HepG2 (cell line): Measurements from ENCODE around the gene KAT6B. TPM values are rescaled to one million over a fixed set of nuclear protein-coding genes. Genes with fewer than 3 reads are reported as not detected.

Source experiments
- ATAC-seq: fragments of 200-7000 bp; cut with Tn5 transposase; 3 replicates; pipeline ENCODE4 v1.9.1; 2020; ENCODE audit warnings: mild to moderate bottlenecking, moderate library complexity
- BruUV-seq: library from RNA; stranded (reverse); fragments of 400-500 nt; replicated peaks from 2 replicates; lab custom pipeline; 2021; lab: Mats Ljungman, UMichigan
- CTCF ChIA-PET: fragments of 300-600 bp; formaldehyde crosslinking; extraction: SDS; loops from one replicate; lab custom pipeline; 2021; ENCODE audit warnings: low total read pairs, inconsistent platforms, low intra/inter-chr PET ratio; lab: Yijun Ruan, JAX
- POLR2A ChIA-PET: fragments of 350-600 bp; sonication (Branson Sonifier 250); formaldehyde crosslinking; loops from one replicate; lab custom pipeline; 2020; ENCODE audit warnings: antibody characterized with exemption, inconsistent platforms; lab: Yijun Ruan, JAX
- DNase-seq: peaks from one replicate; pipeline ENCODE4 v3.0.0-alpha.2; 2015; ENCODE audit warnings: low spot score
- FAIRE-seq: peaks from 3 replicates; lab custom pipeline; 2011; peaks lifted over from hg19 to GRCh38; lab: Jason Lieb, UNC
- H2AFZ ChIP-seq: one replicate; pipeline ENCODE4 v1.6.1; 2011; ENCODE audit warnings: low read length, inconsistent platforms
- H3K27ac ChIP-seq: fragments of 300-600 bp; 3 replicates; pipeline ENCODE4 v1.8.0; 2011; ENCODE audit warnings: mixed run types, mild to moderate bottlenecking, mixed read lengths, low read length, inconsistent platforms; ENCODE audit not compliant: insufficient read depth; ENCODE audit errors: extremely low read length
- H3K27me3 ChIP-seq, 2 experiments: fragments of 200-600 bp in 1 of 2; 2 replicates in 1 of 2; 3 replicates in 1 of 2; pipeline versions ENCODE4 v1.6.0 to v1.8.0; 2011; ENCODE audit warnings: low read length in 2 of 2, mild to moderate bottlenecking in 2 of 2, moderate library complexity in 2 of 2, inconsistent platforms in 1 of 2; ENCODE audit not compliant: insufficient read depth in 2 of 2, control insufficient read depth in 1 of 2
- H3K36me3 ChIP-seq, 2 experiments: fragments of 200-600 bp in 1 of 2; replicated peaks in 1 of 2; 2 replicates in 1 of 2; 3 replicates in 1 of 2; pipeline versions ENCODE4 v1.5.1 to v1.8.0; 2011; ENCODE audit warnings: low read length in 2 of 2, inconsistent platforms in 1 of 2; ENCODE audit not compliant: insufficient read depth in 2 of 2, control insufficient read depth in 1 of 2
- H3K4me1 ChIP-seq: 2 replicates; pipeline ENCODE4 v1.5.1; 2012; ENCODE audit warnings: low read length, inconsistent platforms; ENCODE audit not compliant: insufficient read depth
- H3K4me2 ChIP-seq: 2 replicates; pipeline ENCODE4 v1.6.0; 2011; ENCODE audit warnings: low read depth, low read length, inconsistent platforms
- H3K4me3 ChIP-seq, 3 experiments: fragments of 200-600 bp in 1 of 3; sonication (generic), shearing (Covaris generic) in 1 of 3; replicated peaks in 1 of 3; 2 replicates each; pipeline ENCODE4 v1.5.1; 2011 to 2016; ENCODE audit warnings: low read length in 3 of 3, inconsistent platforms in 2 of 3, low read depth in 2 of 3, mild to moderate bottlenecking in 2 of 3, control low read depth in 1 of 3, mixed read lengths in 1 of 3; ENCODE audit not compliant: insufficient read depth in 1 of 3
- H3K79me2 ChIP-seq: one replicate; pipeline ENCODE4 v1.6.1; 2011; ENCODE audit warnings: low read length, inconsistent platforms; ENCODE audit not compliant: insufficient read depth
- H3K9ac ChIP-seq: 2 replicates; pipeline ENCODE4 v1.6.0; 2011; ENCODE audit warnings: mild to moderate bottlenecking, low read depth, low read length, inconsistent platforms; ENCODE audit not compliant: insufficient read depth
- H3K9me3 ChIP-seq: 2 replicates; pipeline ENCODE4 v1.5.1; 2012; ENCODE audit warnings: mild to moderate bottlenecking, low read length
- H4K20me1 ChIP-seq: 2 replicates; pipeline ENCODE4 v1.6.0; 2011; ENCODE audit warnings: inconsistent platforms, mild to moderate bottlenecking, low read length, moderate library complexity; ENCODE audit not compliant: insufficient read depth
- CHCHD3 ChIP-seq: sonication (generic); formaldehyde crosslinking; IDR thresholded peaks from 2 replicates; pipeline ENCODE4 v1.8.0; 2022; ENCODE audit warnings: mild to moderate bottlenecking, missing genetic modification reagents, moderate library complexity
- FOSL2 ChIP-seq: sonication (generic); formaldehyde crosslinking; IDR thresholded peaks from 2 replicates; pipeline ENCODE4 v1.4.0; 2020; ENCODE audit warnings: missing genetic modification reagents
- KLF12 ChIP-seq: sonication (generic); formaldehyde crosslinking; IDR thresholded peaks from 2 replicates; pipeline ENCODE4 v1.4.0; 2020; ENCODE audit warnings: missing genetic modification reagents, borderline replicate concordance
- MXD1 ChIP-seq: sonication (generic); formaldehyde crosslinking; IDR thresholded peaks from 2 replicates; pipeline ENCODE4 v1.4.0; 2020; ENCODE audit warnings: mild to moderate bottlenecking, missing genetic modification reagents
- SP1 ChIP-seq, 2 experiments: fragments of 450-650 bp in 1 of 2; sonication (generic) in 1 of 2; formaldehyde crosslinking in 1 of 2; IDR thresholded peaks; 2 replicates each; pipeline versions ENCODE4 v1.4.0 to v1.6.1; 2016 to 2020; ENCODE audit warnings: missing genetic modification reagents in 1 of 2
- TMF1 ChIP-seq: sonication (generic); formaldehyde crosslinking; IDR thresholded peaks from 2 replicates; pipeline ENCODE4 v1.8.1; 2022; ENCODE audit warnings: low read depth, missing genetic modification reagents
- ZKSCAN8 ChIP-seq: IDR thresholded peaks from 2 replicates; pipeline ENCODE4 v1.6.1; 2016; ENCODE audit warnings: borderline replicate concordance, missing genetic modification reagents, missing compliant biosample characterization
- ZNF12 ChIP-seq: sonication (generic); formaldehyde crosslinking; IDR thresholded peaks from 2 replicates; pipeline ENCODE4 v1.5.0; 2020; ENCODE audit warnings: missing genetic modification reagents
- ZNF550 ChIP-seq: sonication (generic); formaldehyde crosslinking; IDR thresholded peaks from 2 replicates; pipeline ENCODE4 v1.4.0; 2020; ENCODE audit warnings: mild to moderate bottlenecking, missing genetic modification reagents, borderline replicate concordance
- ZNF556 ChIP-seq: sonication (generic); formaldehyde crosslinking; IDR thresholded peaks from 2 replicates; pipeline ENCODE4 v1.4.0; 2020; ENCODE audit warnings: mild to moderate bottlenecking, missing genetic modification reagents, borderline replicate concordance
- ZNF570 ChIP-seq: sonication (generic); formaldehyde crosslinking; IDR thresholded peaks from 2 replicates; pipeline ENCODE4 v1.4.0; 2020; ENCODE audit warnings: mild to moderate bottlenecking, missing genetic modification reagents, borderline replicate concordance
- ZNF781 ChIP-seq: sonication (generic); formaldehyde crosslinking; IDR thresholded peaks from 2 replicates; pipeline ENCODE4 v1.5.1; 2020; ENCODE audit warnings: borderline replicate concordance, mild to moderate bottlenecking, missing genetic modification reagents; ENCODE audit errors: not compliant biosample characterization
- ZNF839 ChIP-seq: sonication (generic); formaldehyde crosslinking; IDR thresholded peaks from 2 replicates; pipeline ENCODE4 v1.4.0; 2020; ENCODE audit warnings: missing genetic modification reagents, mild to moderate bottlenecking, borderline replicate concordance
- WGBS: methylation state at CpG from one replicate; pipeline ENCODE4 v1.1.6; 2017; ENCODE audit warnings: low lambda C conversion rate; 5-methylcytosine and 5-hydroxymethylcytosine counted together
- in situ Hi-C: cut with HindIII; loops from 2 replicates; pipeline ENCODE4 v1.10.0; 2017; ENCODE audit warnings: low pct_unique_long_range_greater_than_20kb; ENCODE audit not compliant: extremely low pct_ligation_motif_present
- intact Hi-C: fragments of 100-400 bp; cut with micrococcal nuclease; formaldehyde crosslinking; loops from one replicate; pipeline ENCODE4 v1.10.0; 2022; ENCODE audit not compliant: unreplicated experiment
- polyA plus RNA-seq, 8 experiments: library from polyadenylated mRNA; depleted of rRNA in 3 of 8; stranded (reverse) in 7 of 8; unstranded in 1 of 8; fragments of >200 nt; fragmentation: Illumina TruSeq in 4 of 8; extraction: Trizol in 4 of 8; gene quantifications; 2 replicates each; pipeline versions ENCODE4 v1.2.1 to v1.2.3, GENCODE V29; 2011 to 2016; ENCODE audit warnings: low read depth in 4 of 8, missing spikeins in 1 of 8, mixed read lengths in 1 of 8; ENCODE audit not compliant: insufficient read depth in 1 of 8
- total RNA-seq, 5 experiments: library from RNA; depleted of rRNA; stranded (reverse); fragments of >200 nt; fragmentation: Illumina TruSeq; extraction: Trizol; gene quantifications; 2 replicates each; pipeline ENCODE4 v1.2.3, GENCODE V29; 2016; ENCODE audit warnings: low read depth in 1 of 5

Gene KAT6B
- total and polyA plus RNA-seq, 2 of the 13 experiments (the other 11 are each of a cell fraction or from before 2014, with no cell fraction given): 3.0 to 9.5 TPM

GRCh38 chr10:74922921-74923320 lies 96.5 kb downstream of the KAT6B start:
- peaks cover 17% of the 10 kb centered on the region for H3K4me1 ChIP-seq
- BruUV-seq: no TSS peak
- in situ Hi-C loops: no loop called here
- no peaks in the 10 kb centered on the region for H3K9me3 ChIP-seq
- intact Hi-C loops: no loop called here
- H3K27ac ChIP-seq: no peak overlapping the region
- H3K4me2 ChIP-seq: no peak overlapping the region
- ChIA-PET POLR2A (no interaction called here), CTCF (no interaction called here)
- H2AFZ ChIP-seq: no peak overlapping the region
- no peaks in the 10 kb centered on the region for H4K20me1 ChIP-seq
- H3K36me3 ChIP-seq: no peaks in the 10 kb centered on the region
- DNase-seq (no peak), ATAC-seq (no peak), FAIRE-seq (no peak)
- 93% methylated on average over 1 of the region's 1 CpG for WGBS
- H3K27me3 ChIP-seq: no peaks in the 10 kb centered on the region
- H3K79me2 ChIP-seq: no peaks in the 10 kb centered on the region
- TF ChIP-seq ZNF556 (CRISPR knock-in tag) (no peak), ZKSCAN8 (CRISPR knock-in tag) (no peak), ZNF781 (CRISPR knock-in tag) (no peak), ZNF570 (CRISPR knock-in tag) (no peak), ZNF12 (CRISPR knock-in tag) (no peak), ZNF839 (no peak), ZNF550 (CRISPR knock-in tag) (no peak), MXD1 (CRISPR knock-in tag) (no peak), FOSL2 (no peak), SP1 (IDR thresholded peaks at IDR 0.05) (no peak), SP1 (CRISPR knock-in tag; IDR thresholded peaks at IDR 0.05) (no peak), CHCHD3 (CRISPR knock-in tag) (no peak), TMF1 (CRISPR knock-in tag) (no peak), KLF12 (CRISPR knock-in tag) (no peak)
- no peak overlapping the region for H3K9ac ChIP-seq
- H3K4me3 ChIP-seq: no peak overlapping the region
